Measurements from ENCODE around the gene ASAP3.

Gene ASAP3

DNA sequence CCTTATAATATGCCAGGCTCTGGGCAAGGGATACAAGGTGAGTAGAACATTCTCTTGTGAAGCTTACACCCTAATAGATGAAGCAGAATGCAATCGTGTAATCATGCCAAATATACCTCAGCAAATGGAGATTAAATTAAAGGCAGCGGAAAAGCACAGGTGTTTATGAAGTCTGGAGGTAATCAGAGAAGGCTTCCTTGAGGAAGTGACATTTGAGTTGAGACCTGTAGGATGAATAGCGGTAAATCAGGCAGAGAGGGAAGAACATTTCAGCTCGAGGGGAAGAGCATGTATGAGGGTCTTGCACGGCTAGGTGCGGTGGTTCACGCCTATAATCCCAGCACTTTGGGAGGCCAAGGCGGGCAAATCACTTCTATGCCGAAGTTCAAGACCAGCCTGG lies 33.6 kb upstream of the ASAP3 start:
- 0 out of 2 replicates have a peak, but pooled peaks cover 6% of the 10 kb centered on the region for H3F3A ChIP-seq (ENCODE audit: insufficient read depth, low read length)
- H3K4me2 ChIP-seq (ENCODE audit: low read depth, low read length) = no peak overlapping the region
- H3K4me3 ChIP-seq (ENCODE audit: low read length) = no peak overlapping the region
- peaks cover 83% of the 10 kb centered on the region for H3K79me2 ChIP-seq (ENCODE audit: low read length)
- no peaks in the 10 kb centered on the region for H3K4me1 ChIP-seq (ENCODE audit: low read length)
- H3K9ac ChIP-seq (ENCODE audit: low read length) = no peak overlapping the region
- no peaks in the 10 kb centered on the region for H3K9me3 ChIP-seq (replicated peaks; ENCODE audit: insufficient read depth, low read length)
- TF ChIP-seq EZH2 (optimal IDR thresholded peaks at IDR 0.05; ENCODE audit: low read depth, low read length) (no peak), EZH2phosphoT487 (IDR thresholded peaks at IDR 0.05; ENCODE audit: low read length) (no peak)
- TF ChIP-seq, protein P1, sequence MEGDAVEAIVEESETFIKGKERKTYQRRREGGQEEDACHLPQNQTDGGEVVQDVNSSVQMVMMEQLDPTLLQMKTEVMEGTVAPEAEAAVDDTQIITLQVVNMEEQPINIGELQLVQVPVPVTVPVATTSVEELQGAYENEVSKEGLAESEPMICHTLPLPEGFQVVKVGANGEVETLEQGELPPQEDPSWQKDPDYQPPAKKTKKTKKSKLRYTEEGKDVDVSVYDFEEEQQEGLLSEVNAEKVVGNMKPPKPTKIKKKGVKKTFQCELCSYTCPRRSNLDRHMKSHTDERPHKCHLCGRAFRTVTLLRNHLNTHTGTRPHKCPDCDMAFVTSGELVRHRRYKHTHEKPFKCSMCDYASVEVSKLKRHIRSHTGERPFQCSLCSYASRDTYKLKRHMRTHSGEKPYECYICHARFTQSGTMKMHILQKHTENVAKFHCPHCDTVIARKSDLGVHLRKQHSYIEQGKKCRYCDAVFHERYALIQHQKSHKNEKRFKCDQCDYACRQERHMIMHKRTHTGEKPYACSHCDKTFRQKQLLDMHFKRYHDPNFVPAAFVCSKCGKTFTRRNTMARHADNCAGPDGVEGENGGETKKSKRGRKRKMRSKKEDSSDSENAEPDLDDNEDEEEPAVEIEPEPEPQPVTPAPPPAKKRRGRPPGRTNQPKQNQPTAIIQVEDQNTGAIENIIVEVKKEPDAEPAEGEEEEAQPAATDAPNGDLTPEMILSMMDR (IDR thresholded peaks at IDR 0.05; ENCODE audit: low read length) = no peak
- H3K36me3 ChIP-seq (replicated peaks; ENCODE audit: insufficient read depth, low read length) = peaks cover 48% of the 10 kb centered on the region
- H4K20me1 ChIP-seq (ENCODE audit: insufficient read depth, low read length) = peaks cover 2% of the 10 kb centered on the region; the same call in 1 of the 2 replicates
- H3K27ac ChIP-seq (ENCODE audit: low read length) = no peak overlapping the region
- no peak overlapping the region for H2AFZ ChIP-seq (ENCODE audit: low read length)
- H3K27me3 ChIP-seq (replicated peaks; ENCODE audit: insufficient read depth, low read length) = no peaks in the 10 kb centered on the region
- no peak for DNase-seq
- H3K9me2 ChIP-seq (replicated peaks; ENCODE audit: insufficient read depth, low read length) = no peaks in the 10 kb centered on the region

DNA sequence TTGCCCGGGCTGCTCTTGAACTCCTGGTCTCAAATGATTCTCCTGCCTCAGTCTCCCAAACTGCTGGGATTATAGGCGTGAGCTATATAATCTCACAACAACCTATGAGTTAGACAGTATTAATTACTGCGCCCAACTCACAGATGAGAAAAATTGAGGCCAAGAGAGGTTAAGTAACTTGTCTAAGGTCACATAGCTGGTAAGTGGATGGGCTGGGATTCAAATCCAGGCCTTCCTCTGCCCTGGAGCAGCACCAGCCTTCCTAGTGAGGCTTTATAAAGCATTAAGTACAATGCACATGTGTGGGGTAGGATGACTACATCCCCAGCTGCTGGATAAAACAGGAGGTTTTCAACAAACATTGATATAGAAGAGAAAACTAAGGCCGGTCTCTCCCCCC lies 31.9 kb upstream of the ASAP3 start:
- TF ChIP-seq EZH2 (optimal IDR thresholded peaks at IDR 0.05; ENCODE audit: low read depth, low read length) (no peak), EZH2phosphoT487 (IDR thresholded peaks at IDR 0.05; ENCODE audit: low read length) (no peak)
- TF ChIP-seq, protein P1 (IDR thresholded peaks at IDR 0.05; ENCODE audit: low read length) = no peak
- peaks cover 49% of the 10 kb centered on the region for H3K36me3 ChIP-seq (replicated peaks; ENCODE audit: insufficient read depth, low read length)
- H3K9ac ChIP-seq (ENCODE audit: low read length) = no peak overlapping the region

DNA sequence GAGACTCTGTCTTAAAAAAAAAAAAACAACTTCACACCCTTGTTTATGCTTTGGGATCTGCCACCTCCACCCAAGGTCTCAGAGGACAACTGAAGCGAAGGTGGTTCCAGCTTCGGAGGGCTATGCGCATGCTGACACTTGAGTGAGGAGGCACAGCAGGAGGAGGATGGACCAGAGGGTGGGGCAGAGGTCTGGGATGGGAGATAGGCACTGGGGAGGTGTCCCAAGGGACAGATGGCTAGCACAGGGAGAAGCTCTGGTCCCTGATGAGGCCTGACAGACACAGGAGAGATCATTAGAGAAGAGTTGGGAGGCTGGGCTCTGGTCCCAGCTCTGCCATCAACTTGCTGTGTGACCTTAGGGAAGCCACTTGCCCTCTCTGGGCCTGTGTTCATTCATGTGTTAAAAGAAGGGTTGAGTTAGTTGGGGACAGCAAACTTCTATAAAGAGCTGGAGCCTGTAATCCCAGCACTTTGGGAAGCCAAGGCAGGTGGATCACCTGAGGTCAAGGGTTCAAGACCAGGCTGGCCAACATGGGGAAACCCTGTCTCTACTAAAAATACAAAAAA lies 30.2 kb upstream of the ASAP3 start:
- no peaks in the 10 kb centered on the region for H3K27me3 ChIP-seq (replicated peaks; ENCODE audit: insufficient read depth, low read length)
- no peak for DNase-seq
- H3K27ac ChIP-seq (ENCODE audit: low read length) = no peak overlapping the region
- H2AFZ ChIP-seq (ENCODE audit: low read length) = no peak overlapping the region
- no peaks in the 10 kb centered on the region for H3K9me3 ChIP-seq (replicated peaks; ENCODE audit: insufficient read depth, low read length)
- H3K4me3 ChIP-seq (ENCODE audit: low read length) = no peak overlapping the region
- 0 out of 2 replicates have a peak, but pooled peaks cover 10% of the 10 kb centered on the region for H3F3A ChIP-seq (ENCODE audit: insufficient read depth, low read length)
- TF ChIP-seq EZH2 (optimal IDR thresholded peaks at IDR 0.05; ENCODE audit: low read depth, low read length) (no peak), EZH2phosphoT487 (IDR thresholded peaks at IDR 0.05; ENCODE audit: low read length) (no peak)
- TF ChIP-seq, protein P1 (IDR thresholded peaks at IDR 0.05; ENCODE audit: low read length) = no peak
- no peaks in the 10 kb centered on the region for H3K9me2 ChIP-seq (replicated peaks; ENCODE audit: insufficient read depth, low read length)
- no peaks in the 10 kb centered on the region for H3K4me1 ChIP-seq (ENCODE audit: low read length)
- peaks cover 63% of the 10 kb centered on the region for H3K36me3 ChIP-seq (replicated peaks; ENCODE audit: insufficient read depth, low read length)
- H3K4me2 ChIP-seq (ENCODE audit: low read depth, low read length) = no peak overlapping the region
- H3K9ac ChIP-seq (ENCODE audit: low read length) = no peak overlapping the region
- peaks cover 86% of the 10 kb centered on the region for H3K79me2 ChIP-seq (ENCODE audit: low read length)
- peaks cover 2% of the 10 kb centered on the region; the same call in 1 of the 2 replicates for H4K20me1 ChIP-seq (ENCODE audit: insufficient read depth, low read length)

More for the DNA sequence above, 31.9 kb upstream of the ASAP3 start:
- Histone ChIP-seq H4K20me1 (ENCODE audit: insufficient read depth, low read length) (peaks cover 2% of the 10 kb centered on the region; the same call in 1 of the 2 replicates), H3K4me3 (ENCODE audit: low read length) (no peak overlapping the region), H2AFZ (ENCODE audit: low read length) (no peak overlapping the region), H3K4me2 (ENCODE audit: low read depth, low read length) (no peak overlapping the region), H3K79me2 (ENCODE audit: low read length) (peaks cover 83% of the 10 kb centered on the region), H3K27ac (ENCODE audit: low read length) (no peak overlapping the region), H3K4me1 (ENCODE audit: low read length) (no peaks in the 10 kb centered on the region), H3K9me3 (replicated peaks; ENCODE audit: insufficient read depth, low read length) (no peaks in the 10 kb centered on the region), H3K27me3 (replicated peaks; ENCODE audit: insufficient read depth, low read length) (no peaks in the 10 kb centered on the region), H3F3A (ENCODE audit: insufficient read depth, low read length) (0 out of 2 replicates have a peak, but pooled peaks cover 10% of the 10 kb centered on the region), H3K9me2 (replicated peaks; ENCODE audit: insufficient read depth, low read length) (no peaks in the 10 kb centered on the region)
- DNase-seq = no peak

All from MM.1S (cell line).